HG03103 (cell line): ENCODE measurements around the gene RPS5.

Source experiments
- ATAC-seq: cut with Tn5 transposase; IDR thresholded peaks from one replicate; pipeline ENCODE4 v1.9.1; 2021; ENCODE audit warnings: low read depth; ENCODE audit not compliant: unreplicated experiment

The RPS5 gene

DNA sequence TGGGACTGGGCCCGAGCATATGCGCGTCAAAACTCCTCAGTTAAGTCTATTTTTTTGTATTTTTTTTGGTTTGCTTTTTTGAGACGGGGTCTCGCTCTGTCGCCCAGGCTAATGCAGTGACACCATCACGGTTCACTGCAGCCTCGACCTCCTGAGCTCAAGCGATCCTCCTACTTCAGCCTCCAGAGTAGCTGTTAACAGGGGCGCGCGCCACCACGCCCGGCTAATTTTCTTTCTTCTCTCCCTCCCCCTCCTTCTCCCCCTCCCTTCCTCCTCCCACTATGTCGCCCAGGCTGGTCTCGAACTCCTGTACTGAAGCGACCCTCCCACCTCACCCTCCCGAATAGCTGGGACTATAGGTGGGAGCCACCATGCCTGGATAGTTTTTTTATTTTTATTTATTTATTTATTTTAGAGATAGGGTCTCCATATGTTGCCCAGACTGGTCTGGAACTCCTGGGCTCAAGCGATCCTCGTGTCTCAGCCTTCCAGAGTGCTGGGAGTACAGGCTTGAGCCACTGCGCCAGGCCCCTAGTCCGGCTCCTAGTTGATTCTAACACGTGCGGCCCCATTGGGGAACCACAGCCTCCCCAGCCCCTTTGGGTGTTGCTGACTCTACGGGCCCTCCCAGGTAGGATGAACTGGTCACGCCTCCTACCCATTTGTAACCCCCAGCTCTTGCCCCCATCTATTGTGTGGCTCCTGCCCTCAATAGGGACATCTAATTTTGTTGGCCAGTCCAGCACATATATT is 5.4 kb upstream of the RPS5 start:
- no peak for ATAC-seq

DNA sequence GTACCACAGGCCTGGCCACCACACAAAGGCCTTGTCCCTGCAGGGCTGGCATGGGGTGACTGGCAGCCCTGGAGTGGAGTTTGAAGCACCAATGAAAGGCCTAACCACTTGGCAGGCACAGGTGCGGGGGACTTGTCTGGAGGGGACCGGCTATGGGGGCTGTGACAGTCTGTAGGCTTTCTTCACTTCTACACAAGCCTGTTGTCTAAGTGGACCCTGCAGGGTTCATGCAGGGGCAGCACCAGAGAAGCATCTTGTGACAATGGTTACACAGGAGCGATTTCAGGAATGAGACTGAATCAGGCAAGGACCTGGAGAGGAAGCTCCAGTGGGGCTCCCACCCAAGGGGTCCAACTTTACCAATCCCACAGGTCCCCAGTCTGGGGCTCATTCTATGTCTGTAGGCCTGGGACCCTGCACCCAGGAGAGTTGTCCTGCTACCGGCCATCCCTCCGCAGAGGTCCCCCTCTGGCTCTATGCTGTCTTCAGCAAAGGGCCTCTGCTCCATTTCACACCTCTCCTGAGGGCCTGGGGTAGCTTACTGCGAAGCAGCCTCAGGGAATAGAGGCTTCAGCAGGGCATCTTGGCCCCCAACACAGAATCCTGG is 4.0 kb upstream of the RPS5 start:
- no peak for ATAC-seq

DNA sequence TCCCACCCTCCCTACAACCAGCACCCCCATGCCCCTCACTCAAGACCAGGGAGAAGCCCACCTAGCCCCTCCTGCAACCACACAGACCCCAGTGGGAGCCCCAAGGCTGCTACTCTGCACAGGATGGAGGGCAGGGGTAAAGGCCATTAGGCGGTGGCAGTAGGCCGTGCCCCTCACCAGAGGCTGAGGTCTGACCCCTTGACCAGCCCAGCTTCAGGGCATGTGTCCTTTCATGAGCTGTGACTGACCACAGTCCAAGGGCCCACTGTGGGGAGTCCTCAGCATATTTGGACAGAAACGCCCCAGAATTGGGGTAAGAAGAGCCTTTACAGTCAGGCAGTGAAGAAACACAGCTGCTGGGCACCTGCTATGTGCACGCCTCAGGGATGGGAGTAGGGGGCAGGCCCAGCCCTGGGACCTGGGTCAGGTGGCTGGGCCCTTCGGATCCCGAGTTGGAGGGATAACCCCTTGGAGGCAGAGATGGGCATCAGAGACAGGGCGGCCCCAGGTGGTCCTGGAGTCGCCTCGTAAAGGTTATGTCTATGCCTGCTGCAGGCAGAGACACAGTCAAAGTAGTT is 1.7 kb upstream of the RPS5 start:
- no peak for ATAC-seq

DNA sequence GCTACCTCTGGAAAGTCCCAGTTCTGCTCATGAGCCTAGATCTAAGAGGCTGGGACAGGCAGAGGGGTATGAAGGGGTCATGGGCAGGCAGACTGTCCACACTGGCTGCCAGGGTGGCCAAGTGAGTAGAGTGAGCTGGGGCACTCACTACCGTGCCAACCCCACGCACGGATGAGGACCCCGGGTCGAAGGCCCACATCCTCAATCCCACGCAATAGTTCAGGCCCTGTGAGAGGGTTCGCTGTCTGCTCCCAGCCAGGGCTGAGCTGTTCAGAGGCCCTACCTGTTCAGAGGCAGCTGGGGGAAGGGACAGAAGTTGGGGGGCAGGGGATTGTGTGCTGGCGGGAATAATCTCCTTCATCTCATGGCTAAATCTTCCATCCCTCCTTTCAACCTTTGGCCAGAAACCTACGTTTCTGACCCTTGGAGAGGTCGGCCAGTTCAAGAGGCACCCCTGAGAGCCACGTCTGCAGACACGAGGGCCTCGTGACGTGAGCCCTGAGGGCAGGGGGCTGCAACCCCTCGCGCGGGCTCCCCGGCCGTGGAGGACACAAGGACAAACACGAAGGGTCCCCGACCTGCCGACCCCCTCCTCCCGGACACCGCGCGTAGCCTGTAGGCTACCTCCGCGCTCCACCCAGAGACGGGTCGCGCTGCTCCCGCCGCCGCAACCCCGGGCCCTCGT is 1.0 kb upstream of the RPS5 start:
- ATAC-seq, result peak; percentile 3

DNA sequence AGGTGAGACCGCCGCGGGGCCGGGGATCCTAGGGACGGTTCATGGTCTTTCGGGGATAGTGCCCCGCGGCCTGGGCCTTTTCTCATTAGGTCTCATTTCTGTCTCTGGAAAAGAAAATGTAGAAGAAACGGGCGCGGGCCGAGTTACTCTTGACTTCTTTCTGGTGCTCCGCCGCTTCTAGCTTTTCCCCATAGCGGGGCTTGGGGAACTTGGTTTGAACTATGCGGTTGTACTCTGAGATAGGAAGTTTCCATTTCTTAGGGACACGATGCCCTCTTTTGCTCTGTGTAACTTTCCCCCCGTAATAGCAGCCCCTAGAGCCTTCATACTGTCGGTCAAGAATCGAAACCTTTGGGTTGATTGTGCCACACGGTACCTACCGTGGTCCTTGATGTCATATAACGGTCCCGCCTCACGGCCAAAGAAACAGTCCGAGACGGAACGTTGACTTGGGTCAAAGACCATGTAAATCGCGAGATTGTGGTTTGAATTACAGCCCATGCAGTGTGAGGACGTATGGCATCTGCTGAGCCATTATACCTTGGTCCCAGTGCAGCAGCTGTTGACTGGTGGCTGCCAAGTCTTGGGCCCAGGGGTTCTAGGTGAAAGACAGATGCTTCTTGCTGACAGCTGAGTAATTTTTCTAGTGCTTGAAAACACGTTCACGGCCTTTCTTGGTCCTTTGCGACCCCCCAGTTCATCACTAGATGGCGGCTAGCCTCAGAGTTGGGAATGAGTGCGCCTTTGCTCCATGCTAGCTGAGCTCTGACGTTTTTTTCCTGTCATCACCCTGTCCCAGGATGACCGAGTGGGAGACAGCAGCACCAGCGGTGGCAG is 487 bp downstream of the RPS5 start:
- no peak for ATAC-seq

DNA sequence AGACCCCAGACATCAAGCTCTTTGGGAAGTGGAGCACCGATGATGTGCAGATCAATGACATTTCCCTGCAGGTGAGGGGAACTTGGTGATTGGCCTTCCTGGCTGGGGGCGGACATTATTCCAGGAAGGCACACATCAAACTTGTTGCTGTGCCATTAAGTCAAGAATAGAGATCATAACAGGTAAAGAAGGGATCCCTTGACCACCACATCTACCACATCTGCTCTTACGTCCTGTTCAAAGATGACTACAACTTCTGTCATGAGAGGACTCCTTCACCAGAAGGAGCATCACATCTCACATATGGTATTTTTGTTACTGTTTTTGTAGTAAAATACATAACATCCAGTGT is 1.1 kb downstream of the RPS5 start:
- ATAC-seq, result no peak

DNA sequence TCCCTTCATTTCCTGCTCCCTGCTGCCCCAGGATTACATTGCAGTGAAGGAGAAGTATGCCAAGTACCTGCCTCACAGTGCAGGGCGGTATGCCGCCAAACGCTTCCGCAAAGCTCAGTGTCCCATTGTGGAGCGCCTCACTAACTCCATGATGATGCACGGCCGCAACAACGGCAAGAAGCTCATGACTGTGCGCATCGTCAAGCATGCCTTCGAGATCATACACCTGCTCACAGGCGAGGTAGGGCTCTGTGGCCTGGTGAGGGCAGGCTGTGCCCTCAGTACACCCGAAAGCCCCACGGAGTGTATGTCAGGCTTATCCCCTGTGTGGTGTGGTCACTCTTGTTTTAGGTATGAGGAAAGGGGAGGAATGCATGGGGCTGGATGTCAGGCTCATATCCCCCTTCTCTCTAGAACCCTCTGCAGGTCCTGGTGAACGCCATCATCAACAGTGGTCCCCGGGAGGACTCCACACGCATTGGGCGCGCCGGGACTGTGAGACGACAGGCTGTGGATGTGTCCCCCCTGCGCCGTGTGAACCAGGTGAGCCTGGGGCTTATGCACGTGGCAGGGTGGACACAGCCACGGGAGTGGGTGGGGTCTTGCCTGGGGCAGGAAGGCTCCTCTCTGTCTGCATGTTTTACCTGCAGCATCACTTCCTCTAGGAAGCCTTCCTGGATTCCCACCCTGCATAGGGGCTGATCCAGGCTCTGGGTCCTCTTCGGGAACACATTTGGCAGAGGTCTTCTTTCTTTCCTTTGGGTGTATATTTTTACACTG is 6.1 kb downstream of the RPS5 start:
- no peak for ATAC-seq

DNA sequence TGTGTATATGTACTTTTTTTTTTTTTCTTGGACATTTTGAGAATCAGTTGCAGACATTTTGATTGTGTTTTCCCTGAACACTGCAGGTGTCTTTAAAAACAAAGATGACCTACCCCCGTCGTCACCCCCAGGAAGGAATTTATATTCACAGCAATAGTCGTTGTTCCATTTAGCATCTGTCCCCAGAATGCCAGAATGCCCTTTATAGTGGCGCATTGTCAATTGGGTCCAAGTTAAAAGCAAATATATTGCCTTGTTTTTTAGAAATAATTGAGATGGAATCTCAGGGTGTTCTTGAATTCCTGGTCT is 6.6 kb downstream of the RPS5 start:
- no peak for ATAC-seq

DNA sequence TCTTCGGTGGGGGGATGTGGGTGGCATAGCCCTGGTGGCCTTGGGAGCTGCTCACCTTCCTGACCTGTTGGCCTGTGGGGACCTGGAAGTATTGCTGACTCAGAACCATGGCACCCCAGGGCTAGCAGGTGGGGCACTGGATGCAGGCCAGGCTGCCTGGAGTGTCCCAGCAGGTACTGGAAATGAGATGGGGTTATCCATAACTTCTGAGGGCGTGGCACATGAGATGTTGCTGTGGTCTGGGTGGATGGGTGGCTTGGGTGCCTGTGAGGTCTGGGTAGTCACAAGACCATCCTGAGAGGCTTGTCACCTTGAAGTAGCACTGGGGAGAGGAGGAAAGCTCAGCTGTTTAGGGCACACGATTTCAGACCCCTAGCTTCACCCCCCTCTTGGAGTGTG is 7.8 kb downstream of the RPS5 start:
- no peak for ATAC-seq

DNA sequence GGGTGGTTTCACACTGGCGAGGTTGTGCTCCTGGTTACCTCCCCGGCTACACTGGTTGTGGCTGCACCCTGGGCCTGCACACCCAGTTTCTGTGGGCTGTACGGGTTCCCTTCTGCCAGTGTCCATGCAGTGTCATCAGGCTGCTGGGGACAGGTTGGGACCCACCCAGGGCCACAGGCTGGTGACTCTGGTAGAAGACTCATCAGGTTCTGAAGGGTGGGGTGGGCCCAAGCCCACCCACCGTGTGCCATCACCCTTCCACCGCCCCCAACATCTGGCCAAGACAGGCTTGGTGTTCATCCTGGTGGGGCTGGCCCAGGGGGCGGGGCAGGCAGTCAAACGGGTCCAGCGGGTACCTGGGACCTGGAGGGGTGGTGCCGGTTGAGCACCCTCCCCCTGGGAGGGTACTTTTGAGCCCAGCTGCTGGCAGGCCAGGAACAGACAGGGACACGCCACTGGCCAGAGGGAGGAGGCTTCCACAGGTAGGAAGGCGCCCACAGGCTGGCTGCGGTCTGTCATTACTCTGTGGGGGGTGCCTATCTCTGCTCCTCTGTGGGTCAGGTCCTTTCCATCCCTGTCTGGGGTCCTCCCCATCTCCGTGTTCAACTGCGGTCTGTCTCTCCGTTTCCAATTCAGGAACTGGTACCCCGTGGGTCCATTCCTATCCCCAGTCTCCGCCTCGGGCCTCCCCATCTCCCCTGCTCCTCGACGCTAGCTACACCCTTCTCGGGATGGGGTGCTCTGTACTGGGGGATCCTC is 8.3 kb downstream of the RPS5 start, which contains the start of gene RNF225:
TSS of gene RNF225 (plus strand) at position 437 of the 759 bp plus-strand sequence. CDS start 434 bp downstream, outside the sequence.
- ATAC-seq, result no peak

DNA sequence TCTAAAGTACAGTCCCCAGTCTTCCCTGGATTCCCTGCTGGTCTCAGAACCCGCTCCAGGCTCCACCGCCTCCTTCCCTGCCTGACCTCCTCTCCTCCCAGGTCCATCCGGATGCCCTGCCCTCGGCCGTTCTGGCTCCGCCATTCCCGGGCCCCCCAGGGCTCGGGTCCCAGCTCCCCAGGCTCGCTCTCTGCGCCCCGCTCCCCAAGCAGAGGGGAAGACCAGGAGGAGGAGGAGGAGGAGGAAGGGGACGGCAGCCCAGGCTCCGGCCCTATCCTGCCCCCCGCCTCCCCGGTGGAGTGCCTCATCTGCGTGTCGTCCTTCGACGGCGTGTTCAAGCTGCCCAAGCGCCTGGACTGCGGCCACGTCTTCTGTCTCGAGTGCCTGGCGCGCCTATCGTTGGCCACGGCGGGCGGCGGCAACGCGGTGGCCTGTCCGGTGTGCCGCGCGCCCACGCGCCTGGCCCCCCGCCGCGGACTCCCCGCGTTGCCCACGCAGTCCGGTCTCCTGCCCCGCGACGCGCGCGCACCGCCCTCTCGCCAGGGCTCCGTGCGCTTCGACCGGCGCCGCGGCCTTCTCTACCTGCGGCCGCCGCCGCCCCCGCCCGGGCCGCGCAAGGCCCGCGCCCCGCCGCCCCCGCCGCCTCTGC is 9.0 kb downstream of the RPS5 start:
- no peak for ATAC-seq

DNA sequence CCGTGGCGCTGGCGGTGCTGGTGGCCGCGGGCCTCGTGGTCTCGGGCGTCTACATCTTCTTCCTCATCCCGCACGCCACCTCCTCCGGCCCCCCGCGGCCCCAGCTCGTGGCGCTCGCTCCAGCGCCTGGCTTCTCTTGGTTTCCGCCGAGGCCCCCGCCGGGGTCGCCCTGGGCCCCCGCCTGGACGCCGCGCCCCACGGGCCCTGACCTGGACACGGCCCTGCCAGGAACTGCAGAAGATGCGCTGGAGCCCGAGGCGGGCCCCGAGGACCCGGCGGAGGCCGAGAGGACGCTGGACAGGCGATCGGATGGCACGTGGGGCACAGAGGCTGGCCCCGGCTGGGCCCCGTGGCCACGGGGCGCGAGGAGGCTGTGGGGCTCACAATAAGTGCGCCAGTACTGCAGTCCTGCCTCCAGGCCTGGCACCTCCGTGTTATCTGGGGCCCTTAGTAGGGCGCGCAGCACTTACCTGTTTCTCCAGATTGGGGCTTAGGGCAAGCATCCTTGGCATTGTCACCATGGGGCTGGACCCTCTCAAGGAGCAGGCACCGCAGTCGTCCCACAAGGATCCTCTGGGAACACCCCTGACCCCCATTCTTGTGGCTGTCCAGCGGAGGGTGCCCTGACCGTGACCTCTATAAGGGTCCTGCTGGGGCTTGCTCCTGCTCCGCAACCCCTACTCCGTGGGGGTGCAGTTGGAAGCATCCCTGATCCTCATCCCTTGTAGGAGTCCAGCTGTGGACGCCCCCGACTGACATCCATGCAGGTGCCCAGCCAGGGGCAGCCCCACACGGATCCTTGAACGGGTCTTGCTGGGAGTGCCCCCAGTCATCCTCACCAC is 9.8 kb downstream of the RPS5 start:
- ATAC-seq, result no peak

DNA sequence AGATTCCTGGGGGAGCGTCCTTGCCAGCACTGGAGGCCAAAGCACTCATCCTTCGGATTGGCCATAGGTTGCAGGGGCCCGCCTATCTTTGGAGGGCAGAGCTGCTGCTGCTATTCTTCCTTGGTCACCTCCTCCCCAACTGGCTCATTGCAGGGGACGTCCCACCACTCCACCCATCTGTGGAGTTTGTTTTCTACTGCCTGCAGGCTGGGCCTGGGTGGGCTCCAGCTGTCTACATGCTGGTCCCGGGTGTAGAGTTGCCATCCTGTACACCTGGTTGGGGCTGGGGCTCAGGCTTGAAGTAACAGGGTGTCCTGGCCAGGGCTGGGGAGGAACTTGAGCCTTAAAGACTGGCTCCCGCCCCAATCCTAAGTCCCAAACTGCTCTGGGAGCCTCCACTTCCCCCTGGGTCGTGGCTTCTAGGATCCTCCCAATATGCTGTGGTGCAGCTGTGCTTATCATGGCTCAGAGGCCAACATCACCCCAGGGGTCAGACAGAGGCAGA is 10.5 kb downstream of the RPS5 start:
- ATAC-seq, result no peak

DNA sequence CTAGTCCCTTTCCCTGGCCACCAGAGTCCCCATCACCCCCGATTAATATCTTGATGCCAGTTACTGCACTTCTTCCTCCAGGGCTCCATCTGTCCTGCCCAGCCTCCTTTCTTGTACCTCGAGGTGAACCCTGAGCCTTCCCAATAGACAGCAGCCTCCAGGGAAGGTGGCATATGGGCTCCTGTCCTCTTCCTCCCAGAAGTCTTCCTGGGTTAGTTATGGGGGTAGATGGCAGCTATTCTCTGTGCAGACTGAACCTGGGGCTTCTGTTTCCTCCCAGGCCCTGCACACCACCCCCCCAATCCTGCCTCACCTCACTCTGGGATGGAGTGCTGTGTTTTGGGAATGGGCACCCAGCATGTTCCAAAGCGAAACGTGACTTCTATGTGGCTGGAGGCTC is 11.0 kb downstream of the RPS5 start:
- no peak for ATAC-seq

DNA sequence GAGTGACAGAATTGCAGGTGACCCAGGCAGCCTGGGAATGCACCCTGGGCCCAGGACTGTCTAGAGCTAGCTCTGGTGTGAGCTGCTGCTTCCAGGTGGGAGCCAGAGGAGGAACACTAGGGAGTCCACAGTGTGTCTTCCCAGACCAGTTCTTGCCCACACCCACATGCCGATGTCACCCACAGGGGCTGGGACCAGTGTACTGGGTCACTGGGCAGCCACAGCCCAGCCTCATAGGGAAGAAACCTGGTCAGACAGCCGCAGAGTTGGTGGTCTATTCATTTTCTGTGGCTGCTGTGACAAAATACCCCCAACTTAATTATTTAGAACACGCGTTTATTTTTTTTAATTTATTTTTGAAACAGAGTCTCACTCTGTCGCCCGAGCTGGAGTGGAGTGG is 11.5 kb downstream of the RPS5 start:
- no peak for ATAC-seq

DNA sequence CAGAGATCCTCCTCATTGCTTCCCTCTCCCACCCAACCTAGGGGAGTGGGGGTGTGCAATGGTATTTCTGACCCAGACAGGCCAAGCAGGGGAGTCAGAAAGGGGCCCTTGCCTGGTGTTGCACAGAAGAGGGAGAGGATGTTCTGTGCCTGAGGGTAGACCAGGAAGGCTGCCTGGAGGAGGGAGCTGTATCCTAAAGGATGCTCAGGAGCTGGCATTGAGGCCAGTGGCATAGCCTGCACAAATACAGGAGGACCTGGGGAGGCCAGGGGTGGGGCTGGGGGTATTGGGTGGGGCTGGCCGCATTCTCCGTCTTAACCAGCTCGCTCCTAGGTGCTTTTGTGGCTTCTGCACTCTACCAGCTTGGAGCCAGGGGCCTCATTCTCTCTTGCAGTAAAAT is 12.8 kb downstream of the RPS5 start:
- ATAC-seq, result no peak

DNA sequence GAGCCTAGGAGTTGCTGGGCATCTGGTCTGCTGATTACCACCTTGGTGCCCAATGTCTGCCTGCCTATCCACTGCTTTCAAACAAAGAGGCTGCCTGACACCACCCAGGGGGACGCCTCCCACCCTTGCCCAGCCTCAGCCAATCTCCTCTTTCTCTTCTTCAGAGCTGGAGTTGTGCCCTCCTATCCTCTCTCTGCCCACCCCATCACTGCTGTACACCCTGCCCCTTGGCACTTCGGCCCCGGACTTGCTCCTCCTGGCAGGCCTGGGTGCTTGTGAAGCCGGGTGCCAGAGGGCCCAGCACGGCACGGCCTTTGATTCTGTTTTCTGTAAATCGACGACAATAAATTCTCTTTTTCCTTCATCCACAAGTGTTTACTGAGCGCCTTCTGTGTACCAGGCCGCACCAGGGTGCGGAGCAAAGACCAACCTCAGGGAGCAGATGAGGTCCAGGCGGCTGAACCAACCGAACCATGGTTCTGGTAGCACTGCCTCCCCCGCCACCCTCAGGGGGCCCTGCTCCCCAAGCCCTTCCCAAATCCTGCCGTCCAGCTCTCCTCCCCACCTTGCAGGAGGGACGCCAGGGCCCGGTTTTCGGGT is 13.3 kb downstream of the RPS5 start:
- no peak for ATAC-seq
